ENCODE data around the gene MIAT. TPM values are rescaled to one million over a fixed set of nuclear protein-coding genes. Genes with fewer than 3 reads are reported as not detected.
A peak's percentile ranks its signal among the peaks of the same experiment; 100 is the strongest.

The MIAT gene
- total and polyA plus RNA-seq, 9 of the 15 experiments (the other 6 are each of a cell fraction or from before 2014, with no cell fraction given), result 0.03 to 0.93 (median 0.34) TPM

GRCh38 chr22:26642465-26643417 lies 14.6 kb upstream of the MIAT start (continued):
- no peak for TF ChIP-seq MXD1 (CRISPR knock-in tag; IDR thresholded peaks at IDR 0.05; ENCODE audit: borderline replicate concordance, poor library complexity, severe bottlenecking)
- TF ChIP-seq ZNF263 (CRISPR knock-in tag; IDR thresholded peaks at IDR 0.05; ENCODE audit: borderline replicate concordance), result 0 out of 2 replicates have a peak, but pooled peaks have one; percentile 19
- no peak for TF ChIP-seq ZBTB17 (CRISPR knock-in tag; IDR thresholded peaks at IDR 0.05)
- 0 out of 2 replicates have a peak, but pooled peaks have one; percentile 19 for TF ChIP-seq HDAC2 (IDR thresholded peaks at IDR 0.05)
- no peak for TF ChIP-seq SRSF7 (optimal IDR thresholded peaks at IDR 0.05; ENCODE audit: low read depth, low read length)
- no peak for TF ChIP-seq ZNF518B (CRISPR knock-in tag; IDR thresholded peaks at IDR 0.05)
- TF ChIP-seq ZKSCAN3 (CRISPR knock-in tag; IDR thresholded peaks at IDR 0.05), result no peak
- no peak for TF ChIP-seq ZNF77 (CRISPR knock-in tag; IDR thresholded peaks at IDR 0.05)
- peak; percentile 83; the same call in 1 of the 2 replicates for TF ChIP-seq NFRKB (IDR thresholded peaks at IDR 0.05; ENCODE audit: low read depth)
- peak; percentile 48; the same call in 1 of the 2 replicates for TF ChIP-seq POLR2A (conservative IDR thresholded peaks at IDR 0.05)
- 0 out of 2 replicates have a peak, but pooled peaks have one; percentile 5 for TF ChIP-seq EGR1 (conservative IDR thresholded peaks at IDR 0.05)
- 0 out of 2 replicates have a peak, but pooled peaks have one; percentile 45 for TF ChIP-seq YBX1 (IDR thresholded peaks at IDR 0.05)
- peak; percentile 47 for TF ChIP-seq SUPT5H (IDR thresholded peaks at IDR 0.05)
- TF ChIP-seq SPI1 (IDR thresholded peaks at IDR 0.05; ENCODE audit: borderline replicate concordance, low read depth, low read length), result peak; percentile 35; the same call in 1 of the 2 replicates
- TF ChIP-seq HDAC1 (IDR thresholded peaks at IDR 0.05), result peak in 1 of 2 experiments; percentile 75; a peak in 1 of 4 replicates
- peak in 1 of 2 experiments; percentile 56; a peak in 2 of 4 replicates for TF ChIP-seq MAZ (CRISPR knock-in tag; conservative IDR thresholded peaks at IDR 0.05 in 1 of 2, IDR thresholded peaks at IDR 0.05 in 1 of 2)
- TF ChIP-seq RCOR1 (IDR thresholded peaks at IDR 0.05; ENCODE audit: borderline replicate concordance in 1 of 2, low read depth in 2 of 2, low read length in 2 of 2), result peak in 1 of 2 experiments; percentile 17; a peak in 1 of 4 replicates
- TF ChIP-seq CHCHD3 (CRISPR knock-in tag; IDR thresholded peaks at IDR 0.05), result no peak
- TF ChIP-seq KAT2B (IDR thresholded peaks at IDR 0.05; ENCODE audit: low read depth, low read length), result no peak
- TF ChIP-seq POLR2G (IDR thresholded peaks at IDR 0.05; ENCODE audit: low read depth, low read length), result peak; percentile 40; the same call in 1 of the 2 replicates
- peak in 1 of 2 experiments; percentile 71; a peak in 1 of 4 replicates for TF ChIP-seq CSDE1 (IDR thresholded peaks at IDR 0.05)
- TF ChIP-seq DACH1 (IDR thresholded peaks at IDR 0.05; ENCODE audit: partially characterized antibody), result no peak
- TF ChIP-seq KDM4B (IDR thresholded peaks at IDR 0.05; ENCODE audit: borderline replicate concordance in 2 of 2, low read depth in 1 of 2), result no peak
- TF ChIP-seq MEIS2 (IDR thresholded peaks at IDR 0.05; ENCODE audit: partially characterized antibody), result peak; percentile 5
- peak; percentile 59; the same call in 1 of the 2 replicates for TF ChIP-seq ZBTB7A (IDR thresholded peaks at IDR 0.05; ENCODE audit: borderline replicate concordance, control insufficient read depth, low read depth, low read length)
